ENCODE measurements around the gene TMTC4.

GRCh38 chr13:100707818-100708740, 33.5 kb upstream of the TMTC4 start:
- TF ChIP-seq FOS (IDR thresholded peaks at IDR 0.05; ENCODE audit: low read depth, low read length) (no peak), CTCF (conservative IDR thresholded peaks at IDR 0.05; ENCODE audit: low read depth, low read length) (no peak), RFX5 (IDR thresholded peaks at IDR 0.05; ENCODE audit: low read depth, low read length) (no peak), MAFK (IDR thresholded peaks at IDR 0.05; ENCODE audit: low read depth, low read length) (0 out of 2 replicates have a peak, but pooled peaks have one; percentile 14), POLR2A (IDR thresholded peaks at IDR 0.05; ENCODE audit: low read depth, low read length) (no peak), CEBPB (IDR thresholded peaks at IDR 0.05; ENCODE audit: low read depth, low read length) (no peak)

All from IMR-90 (cell line).